ENCODE data around the gene GORASP2. TPM values are rescaled to one million over a fixed set of nuclear protein-coding genes. Genes with fewer than 3 reads are reported as not detected.

GORASP2 gene
- polyA plus RNA-seq, 3 donors, result 34.5 to 51.2 (median 46.5) TPM

- H3K79me2 ChIP-seq (ENCODE audit: insufficient read depth, low read length), result no peaks in the 10 kb centered on the region
- Mint-ChIP-seq H3K36me3 (no peaks in the 10 kb centered on the region), H3K4me1 (peaks cover 4% of the 10 kb centered on the region), H3K4me3 (no peak overlapping the region), H3K27me3 (ENCODE audit: low read depth in 3 of 3) (peaks cover 0 to 4% (median 3%) of the 10 kb centered on the region in 3 donors), H3K27ac (no peak overlapping the region), H3K9me3 (peaks cover 25 to 38% (median 36%) of the 10 kb centered on the region in 7 donors)
- H3K9me3 ChIP-seq (replicated peaks in 1 of 2; ENCODE audit: control insufficient read depth in 1 of 2, insufficient read depth in 1 of 2, low read length in 2 of 2), result peaks cover 23 to 30% of the 10 kb centered on the region in 2 donors
- no peak overlapping the region for H2AFZ ChIP-seq (ENCODE audit: insufficient read depth, low read depth, low read length, poor library complexity, severe bottlenecking)
- peaks cover under 1 to 1% of the 10 kb centered on the region in 2 donors for H3K4me1 ChIP-seq (ENCODE audit: control insufficient read depth in 1 of 2, insufficient read depth in 2 of 2, low read length in 2 of 2)
- no peak for TF ChIP-seq CTCF (IDR thresholded peaks at IDR 0.05)
- no peak overlapping the region for H3K9ac ChIP-seq (ENCODE audit: insufficient read depth, low read length, poor library complexity, severe bottlenecking)
- H3K27ac ChIP-seq (ENCODE audit: low read depth in 1 of 2, low read length in 2 of 2), result no peak overlapping the region
- DNase-seq, result peak; percentile 11 to 13 (median 12)
- intact Hi-C loops (cut with micrococcal nuclease), result loop anchor here in 1 of 2 donors (10.0 kb wide), 1 partner anchor 1632 kb away; the partner anchor contains the start of gene PDK1
- 84% methylated on average over 8 of the region's 8 CpGs for WGBS (ENCODE audit: insufficient coverage)
- H3K36me3 ChIP-seq (replicated peaks in 1 of 2; ENCODE audit: control insufficient read depth in 1 of 2, insufficient read depth in 2 of 2, low read length in 2 of 2), result no peaks in the 10 kb centered on the region
- no peaks in the 10 kb centered on the region for H4K20me1 ChIP-seq (ENCODE audit: insufficient read depth, low read length)
- H3K4me2 ChIP-seq (replicated peaks; ENCODE audit: extremely low read depth, low read length, poor library complexity, severe bottlenecking), result no peak overlapping the region
- no peak overlapping the region for H3K4me3 ChIP-seq (replicated peaks in 1 of 3; ENCODE audit: low read depth in 2 of 3, low read length in 3 of 3)
- no peaks in the 10 kb centered on the region for H3K27me3 ChIP-seq (ENCODE audit: control insufficient read depth in 2 of 2, insufficient read depth in 2 of 2, low read length in 2 of 2)
Measured at GRCh38 chr2:170922634-170923494, 6.2 kb upstream of the GORASP2 start.

- Histone ChIP-seq H3K4me2 (replicated peaks; ENCODE audit: extremely low read depth, low read length, poor library complexity, severe bottlenecking) (no peak overlapping the region), H3K79me2 (ENCODE audit: insufficient read depth, low read length) (no peaks in the 10 kb centered on the region), H4K20me1 (ENCODE audit: insufficient read depth, low read length) (no peaks in the 10 kb centered on the region), H3K4me1 (ENCODE audit: control insufficient read depth in 1 of 2, insufficient read depth in 2 of 2, low read length in 2 of 2) (peaks cover 9 to 10% of the 10 kb centered on the region in 2 donors), H2AFZ (ENCODE audit: insufficient read depth, low read depth, low read length, poor library complexity, severe bottlenecking) (no peak overlapping the region), H3K27me3 (ENCODE audit: control insufficient read depth in 2 of 2, insufficient read depth in 2 of 2, low read length in 2 of 2) (no peaks in the 10 kb centered on the region), H3K9ac (ENCODE audit: insufficient read depth, low read length, poor library complexity, severe bottlenecking) (no peak overlapping the region), H3K27ac (ENCODE audit: low read depth in 1 of 2, low read length in 2 of 2) (no peak overlapping the region), H3K4me3 (replicated peaks in 1 of 3; ENCODE audit: low read depth in 2 of 3, low read length in 3 of 3) (no peak overlapping the region), H3K9me3 (replicated peaks in 1 of 2; ENCODE audit: control insufficient read depth in 1 of 2, insufficient read depth in 1 of 2, low read length in 2 of 2) (peaks cover 20 to 22% of the 10 kb centered on the region in 2 donors), H3K36me3 (replicated peaks in 1 of 2; ENCODE audit: control insufficient read depth in 1 of 2, insufficient read depth in 2 of 2, low read length in 2 of 2) (no peaks in the 10 kb centered on the region)
- Mint-ChIP-seq H3K4me1 (peaks cover 12% of the 10 kb centered on the region), H3K9me3 (peaks cover 23 to 41% (median 30%) of the 10 kb centered on the region in 7 donors), H3K36me3 (no peaks in the 10 kb centered on the region), H3K27me3 (ENCODE audit: low read depth in 3 of 3) (peaks cover 0 to 5% (median 3%) of the 10 kb centered on the region in 3 donors), H3K27ac (no peak overlapping the region), H3K4me3 (no peak overlapping the region)
- WGBS (ENCODE audit: insufficient coverage), result 100% methylated on average over 1 of the region's 1 CpG
- TF ChIP-seq CTCF (IDR thresholded peaks at IDR 0.05), result no peak
- no peak for DNase-seq
- intact Hi-C loops (cut with micrococcal nuclease), result loop anchor here in 1 of 2 donors (10.0 kb wide), 1 partner anchor 1631 kb away; the partner anchor contains the start of gene PDK1
Measured at GRCh38 chr2:170923799-170924198, 5.3 kb upstream of the GORASP2 start.

Measured in CD14-positive monocyte (primary cell).